GM21576 (cell line): ENCODE data around the gene DDI2.

ENCODE experiments used
- ATAC-seq: cut with Tn5 transposase; IDR thresholded peaks from one replicate; pipeline ENCODE4 v1.9.1; 2021; ENCODE audit warnings: mild to moderate bottlenecking, moderate library complexity; ENCODE audit not compliant: unreplicated experiment

Gene DDI2

GRCh38 chr1:15700508-15700907, 83.2 kb downstream of the DDI2 start:
- ATAC-seq, result no peak

GRCh38 chr1:15701784-15702183, 84.5 kb downstream of the DDI2 start:
- no peak for ATAC-seq

- no peak for ATAC-seq
These were observed 85.7 kb downstream of the DDI2 start for GRCh38 chr1:15702722-15703550.

GRCh38 chr1:15703562-15703961, 86.3 kb downstream of the DDI2 start:
- no peak for ATAC-seq

- no peak for ATAC-seq
These were observed 87.4 kb downstream of the DDI2 start for GRCh38 chr1:15704526-15705183.

GRCh38 chr1:15705184-15705566, 87.9 kb downstream of the DDI2 start:
- no peak for ATAC-seq

GRCh38 chr1:15706751-15707150, 89.5 kb downstream of the DDI2 start:
- no peak for ATAC-seq

- ATAC-seq, result no peak
These were observed 90.1 kb downstream of the DDI2 start for GRCh38 chr1:15707239-15707925.

- ATAC-seq, result no peak
These were observed 91.4 kb downstream of the DDI2 start for GRCh38 chr1:15708486-15709137.

GRCh38 chr1:15709226-15709625, 92.0 kb downstream of the DDI2 start:
- ATAC-seq, result no peak

GRCh38 chr1:15712168-15712567, 94.9 kb downstream of the DDI2 start:
- no peak for ATAC-seq

GRCh38 chr1:15714406-15715136, 97.3 kb downstream of the DDI2 start:
- ATAC-seq, result no peak

- no peak for ATAC-seq
These were observed 100.3 kb downstream of the DDI2 start for GRCh38 chr1:15717418-15718125.

- ATAC-seq, result no peak
These were observed 100.9 kb downstream of the DDI2 start for GRCh38 chr1:15718199-15718601.
